GM10847 (cell line): Measurements from ENCODE around the gene SHISA4.

ENCODE experiments used
- POLR2A ChIP-seq: IDR thresholded peaks from 2 replicates; pipeline ENCODE4 v1.6.1; 2011; ENCODE audit not compliant: insufficient read length; ENCODE audit errors: extremely low read depth

Gene SHISA4, protein sequence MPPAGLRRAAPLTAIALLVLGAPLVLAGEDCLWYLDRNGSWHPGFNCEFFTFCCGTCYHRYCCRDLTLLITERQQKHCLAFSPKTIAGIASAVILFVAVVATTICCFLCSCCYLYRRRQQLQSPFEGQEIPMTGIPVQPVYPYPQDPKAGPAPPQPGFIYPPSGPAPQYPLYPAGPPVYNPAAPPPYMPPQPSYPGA

DNA sequence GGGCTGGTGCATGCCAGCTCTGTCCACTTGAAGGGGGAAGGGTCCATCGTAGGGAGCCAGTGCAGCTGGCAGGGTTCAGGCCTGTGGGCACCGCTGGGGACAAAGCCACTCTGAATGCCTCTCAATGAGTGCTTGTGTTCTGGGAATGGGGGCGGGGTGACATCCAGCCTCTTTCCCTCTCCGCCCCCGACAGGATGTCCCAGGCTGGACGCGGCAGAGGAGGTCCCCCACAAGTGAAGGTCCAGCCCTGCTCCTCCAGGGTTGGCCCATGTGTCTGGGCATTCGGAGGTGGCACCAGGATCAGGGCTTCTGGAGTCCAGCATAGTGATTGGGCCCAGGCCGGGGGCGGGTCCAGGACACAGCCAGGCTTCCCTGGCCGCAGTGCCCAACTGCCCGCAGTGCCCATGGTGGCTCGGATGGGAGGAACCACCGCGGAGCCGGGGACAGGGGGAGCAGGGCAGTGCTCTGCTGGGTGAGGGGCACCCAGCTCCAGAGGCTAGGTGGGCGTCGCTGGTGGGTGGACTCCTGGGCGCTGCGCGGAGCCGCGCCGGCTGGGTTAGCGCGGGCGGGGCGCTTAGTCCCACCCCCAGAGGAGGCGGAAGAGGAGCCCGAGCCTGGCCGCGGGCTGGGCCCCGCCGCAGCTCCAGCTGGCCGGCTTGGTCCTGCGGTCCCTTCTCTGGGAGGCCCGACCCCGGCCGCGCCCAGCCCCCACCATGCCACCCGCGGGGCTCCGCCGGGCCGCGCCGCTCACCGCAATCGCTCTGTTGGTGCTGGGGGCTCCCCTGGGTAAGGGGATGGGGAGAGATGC, at the start of gene SHISA4:
TSS of gene SHISA4 (plus strand) at position 617 of the 808 bp plus-strand sequence. CDS start at position 714, 97 bp downstream.
- TF ChIP-seq POLR2A: no peak

DNA sequence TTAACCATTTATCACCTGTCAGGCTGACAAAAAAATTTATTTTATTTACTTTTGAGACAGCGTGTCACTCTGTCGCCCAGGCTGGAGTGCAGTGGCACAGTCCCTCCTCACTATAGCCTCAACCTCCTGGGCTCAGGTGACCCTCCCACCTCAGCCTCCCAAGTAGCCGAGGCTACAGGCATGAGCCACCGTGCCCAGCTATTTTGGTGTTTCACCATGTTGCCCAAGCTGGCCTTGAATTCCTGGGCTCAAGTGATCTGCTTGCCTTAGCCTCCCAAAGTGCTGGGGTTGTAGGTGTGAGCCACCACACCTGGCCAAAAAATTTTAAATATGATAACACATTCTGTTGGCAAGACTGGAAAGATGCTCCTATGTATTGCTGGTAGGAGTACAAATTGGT, 48.6 kb upstream of the SHISA4 start:
- TF ChIP-seq POLR2A: no peak

DNA sequence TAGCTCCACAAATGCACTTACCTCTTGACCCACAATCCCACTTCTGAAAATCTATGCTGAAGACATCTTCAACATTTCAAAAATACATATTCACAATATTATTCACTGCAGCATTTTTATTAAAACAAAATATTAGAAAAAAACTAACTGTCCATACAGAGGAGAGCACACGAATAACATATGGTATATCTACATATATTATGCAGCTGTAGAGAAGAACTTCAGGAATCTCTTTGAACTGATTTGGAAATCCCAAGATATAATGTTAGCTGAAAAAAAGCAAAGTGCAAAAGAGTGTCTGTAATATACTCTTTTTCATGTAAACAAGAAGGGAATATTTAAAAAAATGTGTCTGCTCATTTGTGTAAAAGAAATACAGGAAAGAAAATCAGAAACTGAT, 48.2 kb upstream of the SHISA4 start:
- no peak for TF ChIP-seq POLR2A

- TF ChIP-seq POLR2A: no peak
Measured at GRCh38 chr1:201841265-201841912, 47.3 kb upstream of the SHISA4 start.

DNA sequence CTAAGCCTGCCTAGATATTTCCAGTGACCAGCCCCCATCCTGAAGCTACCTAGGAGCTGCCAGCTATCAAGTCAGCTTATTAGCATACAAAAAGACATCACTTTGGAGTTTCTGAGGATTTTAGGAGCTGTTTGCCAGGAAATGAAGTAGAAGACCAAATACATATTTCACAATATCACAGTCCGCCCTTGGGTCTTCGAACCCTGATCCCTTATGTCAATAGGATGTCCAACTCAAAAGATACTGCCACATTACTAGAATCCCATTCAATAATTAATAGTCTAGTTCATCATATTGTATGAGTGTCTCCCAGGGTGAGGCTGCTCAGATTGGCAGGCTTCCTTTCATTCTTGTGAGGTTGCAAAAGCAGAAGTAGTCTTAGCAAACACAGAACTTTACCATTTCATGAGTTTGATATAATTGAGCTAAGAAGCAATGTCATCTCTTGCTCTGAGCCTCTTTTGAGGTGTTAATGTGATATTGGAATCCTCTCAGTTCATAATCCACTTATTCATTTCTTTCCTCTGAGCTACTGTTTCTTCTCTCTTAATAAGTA, 46.1 kb upstream of the SHISA4 start:
- no peak for TF ChIP-seq POLR2A

DNA sequence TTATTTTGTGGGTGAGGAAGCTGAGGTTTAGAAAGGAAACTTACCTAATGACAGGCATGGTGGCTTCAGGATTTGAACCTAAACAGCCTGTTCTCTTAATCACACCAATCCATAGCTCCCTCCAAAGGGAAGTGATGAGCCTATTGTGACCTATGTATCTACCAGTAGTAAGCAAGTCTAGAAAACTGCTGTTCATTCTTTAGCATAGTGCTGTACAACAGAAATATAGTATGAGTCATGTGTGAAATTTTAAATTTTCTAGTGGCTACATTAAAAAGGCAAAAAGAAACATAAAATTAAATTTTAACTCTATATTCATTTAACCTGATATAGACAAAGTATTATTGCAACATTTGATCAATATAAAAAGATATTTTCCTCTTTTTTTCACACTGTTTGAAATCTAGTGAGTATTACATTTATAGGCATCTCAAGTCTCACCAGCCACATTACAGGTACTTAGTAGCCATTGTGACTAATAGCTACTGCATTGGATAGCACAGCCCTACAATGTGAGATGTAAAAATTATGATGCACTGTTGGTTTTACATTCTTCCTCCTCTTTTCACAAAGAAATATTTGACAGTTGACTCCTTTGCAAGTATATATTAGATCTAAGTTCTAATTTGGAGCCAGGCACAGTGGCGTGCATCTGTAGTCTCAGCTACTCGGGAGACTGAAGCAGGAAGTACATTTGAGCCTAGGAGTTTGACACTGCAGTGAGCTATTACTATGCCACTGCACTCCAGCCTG, 43.2 kb upstream of the SHISA4 start:
- no peak for TF ChIP-seq POLR2A

GRCh38 chr1:201847150-201847549, 41.5 kb upstream of the SHISA4 start:
- no peak for TF ChIP-seq POLR2A

DNA sequence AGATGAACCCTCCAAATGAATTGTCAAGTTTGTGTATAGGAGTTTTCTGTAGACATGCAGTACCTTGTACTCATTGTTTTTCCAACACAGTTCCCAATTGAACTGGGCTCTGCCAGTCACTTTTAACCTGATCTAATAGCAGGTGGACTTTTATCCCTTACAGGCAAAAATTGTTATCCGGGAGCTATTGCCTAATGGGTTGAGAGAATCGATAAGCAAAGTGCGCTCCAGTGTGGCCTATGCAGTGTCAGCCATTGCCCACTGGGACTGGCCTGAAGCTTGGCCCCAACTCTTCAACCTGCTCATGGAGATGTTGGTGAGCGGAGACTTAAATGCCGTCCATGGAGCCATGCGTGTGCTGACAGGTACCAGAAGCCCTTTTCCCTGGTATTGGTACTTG, 40.5 kb upstream of the SHISA4 start:
- no peak for TF ChIP-seq POLR2A

DNA sequence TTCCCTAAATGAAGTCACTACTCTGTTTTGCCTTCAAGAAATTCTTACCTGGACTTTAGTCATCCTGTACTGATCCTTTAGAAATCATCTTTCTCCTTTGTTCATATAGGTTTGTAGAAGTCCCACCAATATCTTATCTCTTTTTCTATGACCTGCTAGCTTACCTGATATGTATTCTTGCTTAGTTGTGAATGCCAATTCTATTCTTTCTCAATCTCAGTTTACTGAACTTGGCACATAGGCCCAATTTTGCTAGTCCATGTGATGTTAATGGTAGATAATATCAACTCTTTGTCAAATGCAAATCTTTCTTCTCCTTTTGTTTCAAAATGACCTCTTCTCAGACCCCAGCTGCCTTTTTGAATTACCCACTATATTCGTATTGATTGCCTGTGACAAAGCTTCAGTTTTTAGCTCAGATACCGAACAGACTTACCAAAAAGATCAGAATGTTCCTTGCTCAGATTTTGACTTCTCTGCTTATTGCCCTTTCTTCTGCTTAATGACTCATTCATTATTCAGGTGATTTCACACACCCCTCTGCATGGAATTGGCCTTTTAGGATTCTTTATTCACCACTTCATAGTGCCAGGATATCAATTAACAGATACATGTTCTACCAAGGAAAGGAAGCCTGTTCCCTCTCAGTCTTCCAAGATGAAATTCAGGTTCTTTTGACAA, 39.2 kb upstream of the SHISA4 start:
- TF ChIP-seq POLR2A: no peak

DNA sequence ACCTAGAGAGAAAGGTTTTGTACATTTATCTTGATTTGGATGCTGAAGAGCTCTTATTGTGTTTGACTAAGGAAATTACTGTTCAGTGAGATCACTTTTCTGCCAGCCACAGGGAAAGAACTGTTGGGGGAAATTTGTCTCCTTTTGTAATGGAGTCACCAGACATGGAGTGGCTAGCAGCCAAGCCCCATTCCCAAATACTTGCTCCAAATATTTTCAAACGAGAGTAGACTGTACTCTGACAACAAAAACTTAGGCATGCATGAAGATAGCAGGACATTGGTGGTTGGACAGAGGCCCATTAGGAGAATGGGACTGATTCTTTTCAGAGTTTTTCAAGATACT, 38.7 kb upstream of the SHISA4 start:
- TF ChIP-seq POLR2A: no peak

DNA sequence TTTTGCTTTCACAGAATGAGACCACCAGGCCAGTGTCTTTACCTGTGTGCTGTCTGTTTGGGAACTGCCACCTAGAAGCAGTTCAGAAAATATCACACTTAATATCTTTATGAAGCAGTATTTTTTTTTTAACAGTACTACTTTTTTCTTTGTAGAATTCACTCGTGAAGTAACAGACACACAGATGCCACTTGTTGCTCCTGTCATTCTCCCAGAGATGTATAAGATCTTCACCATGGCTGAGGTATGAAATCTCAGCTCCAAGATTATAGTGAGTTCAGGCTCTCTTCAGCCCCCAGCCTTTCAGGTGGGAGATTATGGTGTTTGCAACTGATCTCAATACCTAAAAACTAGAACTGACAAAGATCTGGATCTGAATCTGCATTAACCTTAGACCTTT, 36.7 kb upstream of the SHISA4 start:
- TF ChIP-seq POLR2A: no peak

DNA sequence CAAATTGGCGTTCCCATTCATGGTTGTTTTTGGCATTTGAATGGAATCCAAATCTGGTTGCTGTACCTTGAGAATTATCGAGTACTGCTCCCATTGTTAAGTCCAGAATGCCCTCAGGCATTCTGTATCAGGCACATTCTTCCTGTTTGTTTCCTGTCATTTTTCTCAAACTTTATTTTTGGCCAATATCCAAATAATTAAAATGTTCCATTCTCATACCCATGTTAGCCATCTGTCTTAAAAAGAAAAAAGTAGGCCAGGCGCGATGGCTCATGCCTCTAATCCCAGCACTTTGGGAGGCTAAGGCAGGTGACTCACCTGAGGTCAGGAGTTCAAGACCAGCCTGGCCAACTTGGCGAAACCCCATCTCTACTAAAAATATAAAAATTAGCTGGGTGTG, 29.3 kb upstream of the SHISA4 start:
- no peak for TF ChIP-seq POLR2A

DNA sequence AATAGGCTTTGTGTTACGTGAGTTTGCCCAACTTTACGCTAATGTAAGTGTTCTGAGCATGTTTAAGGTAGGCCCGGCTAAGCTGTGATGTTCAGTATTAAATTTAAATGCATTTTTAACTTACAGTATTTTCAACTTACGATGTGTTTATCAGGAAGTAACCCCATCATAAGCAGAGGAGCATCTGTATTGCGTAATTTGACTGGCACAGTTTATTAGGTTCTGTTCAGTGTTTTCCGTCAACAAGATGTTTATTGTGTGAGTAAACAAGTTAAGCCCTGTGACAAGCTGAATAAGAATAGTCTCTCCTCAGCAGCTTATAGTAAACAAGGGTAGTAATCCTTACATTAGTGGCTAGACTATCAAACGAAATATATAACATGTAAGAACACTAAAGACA, 27.2 kb upstream of the SHISA4 start:
- no peak for TF ChIP-seq POLR2A

DNA sequence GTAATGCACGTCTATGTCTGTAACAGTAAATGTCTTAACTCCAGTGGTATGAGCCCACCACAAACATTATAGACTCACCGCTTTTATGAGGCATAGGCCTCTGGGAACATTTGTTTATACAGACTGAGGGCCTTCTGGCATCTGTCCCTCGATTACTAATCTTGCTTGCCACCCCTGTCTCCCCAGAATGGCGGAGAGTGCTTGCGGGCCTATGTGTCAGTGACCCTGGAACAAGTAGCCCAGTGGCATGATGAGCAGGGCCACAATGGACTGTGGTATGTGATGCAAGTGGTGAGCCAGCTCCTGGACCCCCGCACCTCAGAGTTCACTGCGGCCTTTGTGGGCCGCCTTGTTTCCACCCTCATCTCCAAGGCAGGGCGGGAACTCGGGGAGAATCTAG, 18.3 kb upstream of the SHISA4 start:
- no peak for TF ChIP-seq POLR2A

DNA sequence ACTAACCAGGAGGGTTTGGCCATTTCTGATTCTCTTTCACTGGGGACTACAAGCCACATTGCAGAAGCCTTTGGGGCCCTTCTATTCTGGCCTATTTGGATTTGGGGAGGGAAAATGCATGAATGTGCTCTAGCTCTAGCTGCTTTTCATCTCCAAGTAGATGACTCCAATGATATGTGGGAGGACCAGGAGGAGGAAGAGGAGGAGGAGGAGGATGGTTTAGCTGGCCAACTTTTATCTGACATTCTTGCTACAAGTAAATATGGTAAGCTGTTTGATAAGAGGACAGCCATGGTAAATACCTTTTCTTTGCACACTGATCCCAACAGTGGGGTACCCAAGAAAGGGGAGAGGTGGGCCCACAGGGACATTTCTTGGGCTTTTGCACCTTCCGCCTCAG, 14.0 kb upstream of the SHISA4 start:
- TF ChIP-seq POLR2A: no peak
